Measurements from ENCODE around the gene PRKCB. TPM values are rescaled to one million over a fixed set of nuclear protein-coding genes. Genes with fewer than 3 reads are reported as not detected.
"Not testable (repeated sequence)": the region's sequence is repeated elsewhere in the genome, so short reads cannot be mapped to it uniquely, and the experiment has no call there.

PRKCB gene
- total RNA-seq, 1 experiment from 2014 or later, result not detected

GRCh38 chr16:24098896-24099295 lies 263.1 kb downstream of the PRKCB start:
- no peaks in the 10 kb centered on the region for H3K36me3 Mint-ChIP-seq (ENCODE audit: insufficient read depth, unreplicated experiment)
- no peak overlapping the region for H3K4me3 Mint-ChIP-seq (ENCODE audit: low read depth, unreplicated experiment)
- no peak for TF ChIP-seq CTCF (IDR thresholded peaks at IDR 0.05; ENCODE audit: unreplicated experiment)
- no peak overlapping the region for H3K27ac Mint-ChIP-seq (ENCODE audit: unreplicated experiment)
- no peaks in the 10 kb centered on the region for H3K9me3 Mint-ChIP-seq (ENCODE audit: low read depth, unreplicated experiment)
- DNase-seq, result no peak
- no peaks in the 10 kb centered on the region for H3K4me1 Mint-ChIP-seq (ENCODE audit: low read depth, unreplicated experiment)
- intact Hi-C loops (cut with micrococcal nuclease; ENCODE audit: unreplicated experiment), result no loop called here
- H3K27me3 Mint-ChIP-seq (ENCODE audit: unreplicated experiment), result peaks cover 82% of the 10 kb centered on the region
- BruUV-seq (replicated peaks), result no TSS peak
- CTCF ChIA-PET, result interaction anchor here (0.6 to 0.7 kb wide), 2 partner anchors 28 to 47 kb away, joined by 3 to 4 read pairs; no protein-coding TSS in a partner anchor

- intact Hi-C loops (cut with micrococcal nuclease; ENCODE audit: unreplicated experiment), result no loop called here
- Mint-ChIP-seq H3K36me3 (ENCODE audit: insufficient read depth, unreplicated experiment) (no peaks in the 10 kb centered on the region), H3K9me3 (ENCODE audit: low read depth, unreplicated experiment) (no peaks in the 10 kb centered on the region), H3K4me1 (ENCODE audit: low read depth, unreplicated experiment) (no peaks in the 10 kb centered on the region), H3K27me3 (ENCODE audit: unreplicated experiment) (peaks cover 74% of the 10 kb centered on the region), H3K4me3 (ENCODE audit: low read depth, unreplicated experiment) (no peak overlapping the region), H3K27ac (ENCODE audit: unreplicated experiment) (no peak overlapping the region)
- BruUV-seq (replicated peaks), result no TSS peak
- DNase-seq, result no peak
- CTCF ChIA-PET, result no interaction called here
- no peak for TF ChIP-seq CTCF (IDR thresholded peaks at IDR 0.05; ENCODE audit: unreplicated experiment)
Observed at GRCh38 chr16:24101431-24101830, 265.6 kb downstream of the PRKCB start.

- CTCF ChIA-PET, result interaction anchor here (0.6 kb wide), 1 partner anchor 31 kb away, joined by 4 read pairs; no protein-coding TSS in a partner anchor
- intact Hi-C loops (cut with micrococcal nuclease; ENCODE audit: unreplicated experiment), result no loop called here
Observed at GRCh38 chr16:24102209-24102660, 266.5 kb downstream of the PRKCB start.

GRCh38 chr16:24105471-24105870 lies 269.7 kb downstream of the PRKCB start:
- H3K4me3 Mint-ChIP-seq (ENCODE audit: low read depth, unreplicated experiment); H3K4me1 Mint-ChIP-seq (ENCODE audit: low read depth, unreplicated experiment); H3K36me3 Mint-ChIP-seq (ENCODE audit: insufficient read depth, unreplicated experiment); H3K27ac Mint-ChIP-seq (ENCODE audit: unreplicated experiment); CTCF ChIA-PET; DNase-seq; H3K9me3 Mint-ChIP-seq (ENCODE audit: low read depth, unreplicated experiment); BruUV-seq (replicated peaks); intact Hi-C loops (cut with micrococcal nuclease; ENCODE audit: unreplicated experiment): not testable (repeated sequence)
- peaks cover 43% of the 10 kb centered on the region for H3K27me3 Mint-ChIP-seq (ENCODE audit: unreplicated experiment)

More at GRCh38 chr16:24102209-24102660, 266.5 kb downstream of the PRKCB start:
- Mint-ChIP-seq H3K27me3 (ENCODE audit: unreplicated experiment) (peaks cover 68% of the 10 kb centered on the region), H3K27ac (ENCODE audit: unreplicated experiment) (no peak overlapping the region), H3K9me3 (ENCODE audit: low read depth, unreplicated experiment) (no peaks in the 10 kb centered on the region), H3K4me1 (ENCODE audit: low read depth, unreplicated experiment) (no peaks in the 10 kb centered on the region), H3K4me3 (ENCODE audit: low read depth, unreplicated experiment) (no peak overlapping the region), H3K36me3 (ENCODE audit: insufficient read depth, unreplicated experiment) (no peaks in the 10 kb centered on the region)
- no peak for TF ChIP-seq CTCF (IDR thresholded peaks at IDR 0.05; ENCODE audit: unreplicated experiment)
- DNase-seq, result no peak
- BruUV-seq (replicated peaks), result no TSS peak

- CTCF ChIA-PET; H3K27ac Mint-ChIP-seq (ENCODE audit: unreplicated experiment): not testable (repeated sequence)
Observed at GRCh38 chr16:24108090-24108489, 272.3 kb downstream of the PRKCB start.

More at GRCh38 chr16:24108090-24108489, 272.3 kb downstream of the PRKCB start:
- BruUV-seq (replicated peaks); H3K36me3 Mint-ChIP-seq (ENCODE audit: insufficient read depth, unreplicated experiment); H3K4me3 Mint-ChIP-seq (ENCODE audit: low read depth, unreplicated experiment); H3K9me3 Mint-ChIP-seq (ENCODE audit: low read depth, unreplicated experiment); intact Hi-C loops (cut with micrococcal nuclease; ENCODE audit: unreplicated experiment); DNase-seq; H3K4me1 Mint-ChIP-seq (ENCODE audit: low read depth, unreplicated experiment): not testable (repeated sequence)
- H3K27me3 Mint-ChIP-seq (ENCODE audit: unreplicated experiment), result peaks cover 25% of the 10 kb centered on the region
